ENCODE results near the gene KCND3. TPM values are rescaled to one million over a fixed set of nuclear protein-coding genes. Genes with fewer than 3 reads are reported as not detected.

KCND3 gene
- total RNA-seq, 5 donors from 2014 or later (not counting 1 experiment from before 2014, with no cell fraction given): not detected

DNA sequence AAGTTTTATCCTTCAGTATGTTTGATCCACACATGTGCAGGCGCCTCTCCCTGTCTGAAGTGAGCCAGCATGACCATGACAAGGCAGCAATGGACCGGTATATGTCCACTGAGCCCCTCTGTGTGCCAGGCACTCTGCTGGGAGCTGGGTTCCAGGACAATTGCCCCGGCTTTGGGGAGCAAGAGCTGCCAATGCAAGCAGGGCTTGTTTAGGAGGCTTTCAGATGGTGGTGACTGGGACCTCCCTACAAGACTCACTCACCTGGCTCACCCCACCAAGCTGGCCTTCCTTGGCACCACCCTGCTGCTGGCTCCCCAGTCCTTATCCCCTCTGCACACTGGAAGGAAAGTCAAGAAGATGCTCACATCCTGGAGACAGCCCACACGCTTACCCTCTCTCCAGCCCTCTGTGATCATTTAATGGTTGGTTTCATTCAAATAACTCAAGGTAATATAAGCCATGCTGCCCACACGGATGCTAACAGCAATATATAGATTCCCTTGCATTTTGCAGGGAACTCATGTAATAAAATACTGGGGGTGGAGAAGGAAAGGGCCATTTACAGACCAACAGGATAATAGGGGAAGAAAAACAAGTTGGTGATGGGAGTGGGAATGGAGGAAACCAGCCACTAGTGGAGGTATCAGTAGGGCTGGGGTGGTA, 23.6 kb downstream of the KCND3 start:
- H3K27me3 Mint-ChIP-seq: peaks cover 48 to 63% of the 10 kb centered on the region in 2 donors
- CTCF ChIA-PET: interaction anchor here in 1 of 2 donors (0.7 kb wide), 1 partner anchor 196 kb away, joined by 3 read pairs; no protein-coding TSS in a partner anchor

DNA sequence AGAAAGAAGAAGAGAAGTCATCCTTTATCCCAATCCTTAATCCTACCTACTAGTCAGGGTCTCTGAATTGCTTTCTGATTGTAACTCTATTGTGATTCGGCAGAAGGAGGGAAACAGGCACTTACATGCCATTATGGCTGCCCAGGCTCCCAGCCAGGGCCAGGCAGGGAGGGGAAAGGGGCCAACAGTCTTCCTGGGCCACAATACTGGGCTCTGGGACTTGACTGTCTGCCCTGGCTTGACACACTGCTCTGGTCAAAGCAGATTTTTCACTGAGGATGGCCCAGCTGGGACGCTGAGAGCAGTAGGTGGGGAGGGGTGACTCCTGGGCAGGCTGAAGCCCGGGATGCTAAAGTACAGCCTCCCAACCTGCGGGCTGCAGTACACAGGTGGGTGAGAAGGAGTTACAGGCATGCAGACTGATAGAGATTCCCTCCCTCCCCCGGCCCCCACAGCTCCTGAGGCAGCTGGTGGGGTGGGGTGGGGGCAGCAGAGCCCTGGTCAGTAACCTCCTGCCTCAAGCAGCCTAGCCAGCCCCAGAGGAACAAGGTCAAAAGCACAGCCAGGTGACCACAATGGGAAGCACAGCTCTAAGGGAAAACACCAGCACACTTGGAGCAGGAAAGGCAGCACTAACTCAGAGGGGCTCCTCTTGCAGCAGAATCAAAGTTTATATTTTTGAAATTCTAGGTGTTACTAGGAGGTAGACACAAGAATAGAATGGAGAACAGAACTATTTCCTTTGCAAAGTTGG, 25.3 kb downstream of the KCND3 start:
- ChIA-PET POLR2A (no interaction called here), CTCF (no interaction called here)
- Mint-ChIP-seq H3K27me3 (peaks cover 47 to 64% of the 10 kb centered on the region in 2 donors), H3K4me1 (no peaks in the 10 kb centered on the region), H3K9me3 (no peaks in the 10 kb centered on the region), H3K4me3 (no peak overlapping the region), H3K27ac (no peak overlapping the region), H3K36me3 (no peaks in the 10 kb centered on the region)
- no peak overlapping the region for H3K27ac ChIP-seq (ENCODE audit: low read length)
- H3K9me3 ChIP-seq: no peaks in the 10 kb centered on the region
- ATAC-seq (replicated peaks in 1 of 4): no peak
- H3K27me3 ChIP-seq (replicated peaks in 1 of 2; ENCODE audit: control insufficient read depth in 2 of 2, extremely low read depth in 1 of 2, insufficient read depth in 2 of 2, low read length in 1 of 2): peaks cover 0 to 58% of the 10 kb centered on the region in 2 experiments
- H3K4me1 ChIP-seq (ENCODE audit: control insufficient read depth in 1 of 2, extremely low read depth in 1 of 2, insufficient read depth in 2 of 2, low read length in 2 of 2): no peaks in the 10 kb centered on the region
- no CpG with 5 or more reads among the region's 5 CpGs for WGBS (ENCODE audit: insufficient coverage)
- no peak overlapping the region for H3K4me3 ChIP-seq (ENCODE audit: control insufficient read depth in 1 of 2, extremely low read depth in 1 of 2, low read length in 1 of 2)
- DNase-seq: no peak
- no peaks in the 10 kb centered on the region for H3K36me3 ChIP-seq (ENCODE audit: control insufficient read depth in 2 of 2, extremely low read depth in 1 of 2, insufficient read depth in 1 of 2, low read length in 1 of 2)

More for the DNA sequence above, 23.6 kb downstream of the KCND3 start:
- DNase-seq (no peak), ATAC-seq (replicated peaks in 1 of 4) (no peak)
- no peak overlapping the region for H3K4me3 ChIP-seq (ENCODE audit: control insufficient read depth in 1 of 2, extremely low read depth in 1 of 2, low read length in 1 of 2)
- H3K4me3 Mint-ChIP-seq: no peak overlapping the region
- peaks cover 0 to 55% of the 10 kb centered on the region in 2 experiments for H3K27me3 ChIP-seq (replicated peaks in 1 of 2; ENCODE audit: control insufficient read depth in 2 of 2, extremely low read depth in 1 of 2, insufficient read depth in 2 of 2, low read length in 1 of 2)
- no peaks in the 10 kb centered on the region for H3K36me3 Mint-ChIP-seq
- POLR2A ChIA-PET: no interaction called here
- no peak overlapping the region for H3K27ac Mint-ChIP-seq
- H3K9me3 Mint-ChIP-seq: no peaks in the 10 kb centered on the region
- H3K4me1 Mint-ChIP-seq: no peaks in the 10 kb centered on the region
- H3K27ac ChIP-seq (ENCODE audit: low read length): no peak overlapping the region
- 83% methylated on average over 2 of the region's 5 CpGs for WGBS (ENCODE audit: insufficient coverage)
- no peaks in the 10 kb centered on the region for H3K36me3 ChIP-seq (ENCODE audit: control insufficient read depth in 2 of 2, extremely low read depth in 1 of 2, insufficient read depth in 1 of 2, low read length in 1 of 2)
- H3K9me3 ChIP-seq: no peaks in the 10 kb centered on the region
- H3K4me1 ChIP-seq (ENCODE audit: control insufficient read depth in 1 of 2, extremely low read depth in 1 of 2, insufficient read depth in 2 of 2, low read length in 2 of 2): no peaks in the 10 kb centered on the region

DNA sequence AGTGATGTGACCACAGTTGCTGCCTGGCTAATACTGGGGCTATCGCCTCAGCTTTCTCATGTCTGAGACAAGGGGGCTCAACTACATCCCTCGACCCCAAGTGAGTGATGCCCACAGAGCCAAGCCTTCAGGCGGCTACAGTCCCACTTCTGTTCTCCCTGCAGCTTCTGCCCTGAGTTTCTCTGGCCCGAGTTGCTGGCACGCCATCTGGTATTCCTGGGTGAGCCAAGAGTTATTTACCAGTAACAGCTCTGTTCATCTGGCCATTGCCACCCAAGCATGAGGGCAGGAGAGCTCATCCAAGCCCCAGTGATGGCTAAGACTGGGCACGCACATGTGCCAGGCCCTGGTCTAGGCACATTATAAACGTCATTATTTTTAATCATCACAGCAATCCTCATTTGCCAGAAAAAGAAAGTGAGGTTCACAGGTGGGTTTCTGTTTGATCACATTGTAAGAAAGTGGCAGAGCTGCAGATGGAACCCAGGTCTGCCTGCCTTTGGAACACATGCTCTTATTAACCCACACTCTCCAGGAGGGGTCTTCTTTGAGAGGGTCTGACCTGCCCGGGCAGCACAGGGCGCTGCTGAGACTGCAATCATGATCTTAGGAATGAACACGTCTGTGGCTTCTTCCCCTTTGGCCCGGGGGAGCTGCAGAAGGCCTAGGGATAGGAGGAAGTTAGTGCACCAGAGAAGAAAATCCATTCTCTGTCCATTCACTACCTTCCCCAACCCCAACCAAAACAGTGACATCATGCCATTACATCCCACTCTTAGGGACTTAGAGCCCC, 27.5 kb downstream of the KCND3 start:
- H3K36me3 Mint-ChIP-seq: no peaks in the 10 kb centered on the region
- peaks cover 49 to 63% of the 10 kb centered on the region in 2 donors for H3K27me3 Mint-ChIP-seq
- CTCF ChIA-PET: no interaction called here
- POLR2A ChIA-PET: no interaction called here
- H3K4me3 Mint-ChIP-seq: no peak overlapping the region
- H3K4me1 ChIP-seq (ENCODE audit: control insufficient read depth in 1 of 2, extremely low read depth in 1 of 2, insufficient read depth in 2 of 2, low read length in 2 of 2): no peaks in the 10 kb centered on the region
- H3K9me3 ChIP-seq: no peaks in the 10 kb centered on the region
- H3K4me3 ChIP-seq (ENCODE audit: control insufficient read depth in 1 of 2, extremely low read depth in 1 of 2, low read length in 1 of 2): no peak overlapping the region
- H3K27me3 ChIP-seq (replicated peaks in 1 of 2; ENCODE audit: control insufficient read depth in 2 of 2, extremely low read depth in 1 of 2, insufficient read depth in 2 of 2, low read length in 1 of 2): peaks cover 0 to 50% of the 10 kb centered on the region in 2 experiments
- H3K36me3 ChIP-seq (ENCODE audit: control insufficient read depth in 2 of 2, extremely low read depth in 1 of 2, insufficient read depth in 1 of 2, low read length in 1 of 2): no peaks in the 10 kb centered on the region
- H3K4me1 Mint-ChIP-seq: no peaks in the 10 kb centered on the region
- no peak overlapping the region for H3K27ac ChIP-seq (ENCODE audit: low read length)
- no peaks in the 10 kb centered on the region for H3K9me3 Mint-ChIP-seq
- DNase-seq: no peak
- 76% methylated on average over 5 of the region's 11 CpGs for WGBS (ENCODE audit: insufficient coverage)
- ATAC-seq (replicated peaks in 1 of 4): no peak
- H3K27ac Mint-ChIP-seq: no peak overlapping the region

DNA sequence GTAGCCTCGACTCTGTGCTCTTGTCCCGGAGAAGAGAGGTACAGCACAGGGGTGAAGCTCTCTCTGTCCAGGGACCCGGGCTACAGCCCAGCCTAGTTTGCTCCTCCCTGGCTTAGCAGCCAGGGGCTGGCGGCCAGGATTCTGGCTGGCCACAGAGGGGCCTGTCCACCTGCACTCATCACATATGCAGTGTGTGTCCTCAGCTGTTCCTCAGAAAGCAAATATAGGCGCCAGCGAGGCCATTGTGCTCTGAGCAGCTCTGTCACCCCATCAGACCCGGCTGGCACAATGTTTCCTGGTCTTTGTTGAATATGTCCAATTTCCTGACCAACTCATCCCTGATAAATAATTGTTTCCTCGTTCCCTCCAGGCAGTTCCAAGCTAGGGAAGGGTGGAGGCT, 28.5 kb downstream of the KCND3 start:
- Mint-ChIP-seq H3K4me1 (no peaks in the 10 kb centered on the region), H3K9me3 (no peaks in the 10 kb centered on the region), H3K27me3 (peaks cover 50 to 60% of the 10 kb centered on the region in 2 donors), H3K36me3 (no peaks in the 10 kb centered on the region), H3K4me3 (no peak overlapping the region), H3K27ac (no peak overlapping the region)
- Histone ChIP-seq H3K4me3 (ENCODE audit: control insufficient read depth in 1 of 2, extremely low read depth in 1 of 2, low read length in 1 of 2) (no peak overlapping the region), H3K27me3 (replicated peaks in 1 of 2; ENCODE audit: control insufficient read depth in 2 of 2, extremely low read depth in 1 of 2, insufficient read depth in 2 of 2, low read length in 1 of 2) (peaks cover 0 to 49% of the 10 kb centered on the region in 2 experiments), H3K27ac (ENCODE audit: low read length) (no peak overlapping the region), H3K9me3 (no peaks in the 10 kb centered on the region), H3K36me3 (ENCODE audit: control insufficient read depth in 2 of 2, extremely low read depth in 1 of 2, insufficient read depth in 1 of 2, low read length in 1 of 2) (no peaks in the 10 kb centered on the region), H3K4me1 (ENCODE audit: control insufficient read depth in 1 of 2, extremely low read depth in 1 of 2, insufficient read depth in 2 of 2, low read length in 2 of 2) (no peaks in the 10 kb centered on the region)
- WGBS (ENCODE audit: insufficient coverage): 76% methylated on average over 4 of the region's 8 CpGs
- DNase-seq (no peak), ATAC-seq (replicated peaks in 1 of 4) (no peak)
- ChIA-PET POLR2A (no interaction called here), CTCF (no interaction called here)

DNA sequence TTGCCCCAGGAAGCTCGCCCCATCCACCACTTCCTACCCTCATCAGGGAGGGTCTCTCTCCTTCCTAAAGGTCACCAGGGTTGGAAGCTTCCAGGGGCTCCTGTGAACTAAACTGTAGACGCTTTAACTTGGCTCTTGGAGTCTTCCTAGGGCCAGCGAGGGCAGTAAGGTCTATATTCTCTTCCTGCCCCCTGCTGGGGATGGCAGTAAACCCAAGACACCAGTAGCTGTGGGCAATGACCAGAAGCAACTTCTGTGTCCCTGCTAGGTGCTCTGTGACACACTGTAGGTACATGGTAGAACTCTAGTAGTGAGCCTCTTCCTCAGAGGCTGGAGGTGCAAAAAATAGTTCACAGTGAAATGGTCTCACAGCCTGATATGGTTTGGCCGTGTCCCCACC, 30.0 kb downstream of the KCND3 start:
- POLR2A ChIA-PET: no interaction called here
- no peak overlapping the region for H3K27ac ChIP-seq (ENCODE audit: low read length)
- no peak for ATAC-seq (replicated peaks in 1 of 4)
- no peak overlapping the region for H3K4me3 ChIP-seq (ENCODE audit: control insufficient read depth in 1 of 2, extremely low read depth in 1 of 2, low read length in 1 of 2)
- 63% methylated on average over 2 of the region's 4 CpGs for WGBS (ENCODE audit: insufficient coverage)
- H3K4me3 Mint-ChIP-seq: no peak overlapping the region
- H3K27me3 ChIP-seq (replicated peaks in 1 of 2; ENCODE audit: control insufficient read depth in 2 of 2, extremely low read depth in 1 of 2, insufficient read depth in 2 of 2, low read length in 1 of 2): peaks cover 0 to 38% of the 10 kb centered on the region in 2 experiments
- peaks cover 50 to 55% of the 10 kb centered on the region in 2 donors for H3K27me3 Mint-ChIP-seq
- H3K4me1 Mint-ChIP-seq: no peaks in the 10 kb centered on the region
- H3K4me1 ChIP-seq (ENCODE audit: control insufficient read depth in 1 of 2, extremely low read depth in 1 of 2, insufficient read depth in 2 of 2, low read length in 2 of 2): no peaks in the 10 kb centered on the region
- no peak for DNase-seq
- no peak overlapping the region for H3K27ac Mint-ChIP-seq
- no peaks in the 10 kb centered on the region for H3K36me3 ChIP-seq (ENCODE audit: control insufficient read depth in 2 of 2, extremely low read depth in 1 of 2, insufficient read depth in 1 of 2, low read length in 1 of 2)
- H3K9me3 Mint-ChIP-seq: no peaks in the 10 kb centered on the region
- H3K9me3 ChIP-seq: no peaks in the 10 kb centered on the region
- no peaks in the 10 kb centered on the region for H3K36me3 Mint-ChIP-seq
- CTCF ChIA-PET: no interaction called here

DNA sequence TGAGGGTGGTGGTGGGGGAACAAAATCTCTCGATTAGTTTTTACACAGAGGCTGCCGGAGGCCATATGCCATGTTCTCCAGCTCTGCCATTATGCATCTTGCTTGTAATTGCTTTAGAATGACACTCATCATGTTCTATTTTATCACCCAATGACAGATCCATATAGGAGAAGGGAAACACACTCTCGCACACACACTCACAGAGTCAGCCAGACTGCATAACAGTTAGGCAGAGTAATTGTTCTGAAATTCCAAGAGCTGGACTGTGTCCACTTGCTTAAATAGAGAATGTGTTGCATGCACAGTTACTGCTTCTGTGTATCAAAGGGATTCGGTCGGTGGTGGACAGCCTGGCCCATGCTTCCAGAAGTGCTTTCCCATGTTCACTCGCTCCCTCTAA, 30.6 kb downstream of the KCND3 start:
- Mint-ChIP-seq H3K9me3 (no peaks in the 10 kb centered on the region), H3K36me3 (no peaks in the 10 kb centered on the region), H3K4me1 (no peaks in the 10 kb centered on the region), H3K27ac (no peak overlapping the region), H3K27me3 (peaks cover 51 to 56% of the 10 kb centered on the region in 2 donors), H3K4me3 (no peak overlapping the region)
- ATAC-seq (replicated peaks in 1 of 4) (no peak), DNase-seq (no peak)
- Histone ChIP-seq H3K27ac (ENCODE audit: low read length) (no peak overlapping the region), H3K27me3 (replicated peaks in 1 of 2; ENCODE audit: control insufficient read depth in 2 of 2, extremely low read depth in 1 of 2, insufficient read depth in 2 of 2, low read length in 1 of 2) (peaks cover 0 to 33% of the 10 kb centered on the region in 2 experiments), H3K36me3 (ENCODE audit: control insufficient read depth in 2 of 2, extremely low read depth in 1 of 2, insufficient read depth in 1 of 2, low read length in 1 of 2) (no peaks in the 10 kb centered on the region), H3K4me3 (ENCODE audit: control insufficient read depth in 1 of 2, extremely low read depth in 1 of 2, low read length in 1 of 2) (no peak overlapping the region), H3K4me1 (ENCODE audit: control insufficient read depth in 1 of 2, extremely low read depth in 1 of 2, insufficient read depth in 2 of 2, low read length in 2 of 2) (no peaks in the 10 kb centered on the region), H3K9me3 (no peaks in the 10 kb centered on the region)
- WGBS (ENCODE audit: insufficient coverage): no CpG with 5 or more reads among the region's 6 CpGs
- POLR2A ChIA-PET: no interaction called here
- CTCF ChIA-PET: no interaction called here

Measured in T-cell (primary cell).